IMR-90 (cell line): ENCODE results near the gene CTNNA2. TPM values are rescaled to one million over a fixed set of nuclear protein-coding genes. Genes with fewer than 3 reads are reported as not detected.

Experiments
- ATAC-seq: fragments of 200-7000 bp; cut with Tn5 transposase; 2 replicates; pipeline ENCODE4 v1.9.1; 2020; ENCODE audit warnings: low read depth, mild to moderate bottlenecking, moderate library complexity
- BruUV-seq: library from RNA; stranded (reverse); fragments of 400-500 nt; replicated peaks from 2 replicates; lab custom pipeline; 2021; lab: Mats Ljungman, UMichigan
- CTCF ChIA-PET: fragments of 300-600 bp; formaldehyde crosslinking; extraction: SDS; loops from one replicate; lab custom pipeline; 2021; ENCODE audit warnings: antibody characterized with exemption; lab: Yijun Ruan, JAX
- POLR2A ChIA-PET: fragments of 300-600 bp; sonication (Branson Sonifier 250); formaldehyde crosslinking; loops from one replicate; lab custom pipeline; 2022; ENCODE audit warnings: antibody characterized with exemption; ENCODE audit not compliant: unreplicated experiment; lab: Charles Lee
- DNase-seq: peaks from one replicate; pipeline ENCODE4 v3.0.0; 2013
- H2AFZ ChIP-seq: replicated peaks from 2 replicates; pipeline ENCODE3; 2013; ENCODE audit warnings: low read length, mild to moderate bottlenecking; ENCODE audit not compliant: poor library complexity
- H2AK5ac ChIP-seq: 2 replicates; pipeline ENCODE4 v1.6.1; 2013; ENCODE audit warnings: low read depth, low read length, inconsistent platforms
- H2AK9ac ChIP-seq: replicated peaks from 2 replicates; pipeline ENCODE3; 2013; ENCODE audit warnings: mild to moderate bottlenecking, low read depth, low read length, moderate library complexity; ENCODE audit not compliant: poor library complexity
- H2BK120ac ChIP-seq: 2 replicates; pipeline ENCODE4 v1.6.1; 2013; ENCODE audit warnings: low read depth, low read length, inconsistent platforms
- H2BK15ac ChIP-seq: 3 replicates; pipeline ENCODE4 v1.6.1; 2013; ENCODE audit warnings: low read depth, low read length, inconsistent platforms
- H2BK20ac ChIP-seq: 2 replicates; pipeline ENCODE4 v1.6.1; 2013; ENCODE audit warnings: low read depth, mild to moderate bottlenecking, inconsistent platforms, low read length, moderate library complexity
- H2BK5ac ChIP-seq: 2 replicates; pipeline ENCODE4 v1.6.1; 2013; ENCODE audit warnings: mild to moderate bottlenecking, low read depth, low read length, inconsistent platforms; ENCODE audit not compliant: poor library complexity, severe bottlenecking
- H3K14ac ChIP-seq: replicated peaks from 2 replicates; pipeline ENCODE4 v1.6.1; 2013; ENCODE audit warnings: low read depth, low read length, inconsistent platforms
- H3K18ac ChIP-seq: 2 replicates; pipeline ENCODE4 v1.6.1; 2013; ENCODE audit warnings: low read depth, low read length, control low read depth
- H3K23ac ChIP-seq: 2 replicates; pipeline ENCODE4 v1.6.1; 2013; ENCODE audit warnings: low read depth, low read length, inconsistent platforms
- H3K27ac ChIP-seq: 2 replicates; pipeline ENCODE4 v1.5.1; 2013; ENCODE audit warnings: mild to moderate bottlenecking, control low read depth, low read length; ENCODE audit not compliant: insufficient read depth
- H3K27me3 ChIP-seq: 2 replicates; pipeline ENCODE4 v1.6.1; 2013; ENCODE audit warnings: low read length; ENCODE audit not compliant: control insufficient read depth, insufficient read depth
- H3K36me3 ChIP-seq: 2 replicates; pipeline ENCODE4 v1.6.1; 2013; ENCODE audit warnings: low read length, mixed read lengths; ENCODE audit not compliant: control insufficient read depth, insufficient read depth
- H3K4ac ChIP-seq: 2 replicates; pipeline ENCODE4 v1.6.1; 2013; ENCODE audit warnings: low read depth, low read length, inconsistent platforms
- H3K4me1 ChIP-seq: 2 replicates; pipeline ENCODE4 v1.6.1; 2013; ENCODE audit warnings: low read length, mixed read lengths; ENCODE audit not compliant: control insufficient read depth, insufficient read depth
- H3K4me2 ChIP-seq: 2 replicates; pipeline ENCODE4 v1.6.1; 2013; ENCODE audit warnings: low read depth, mild to moderate bottlenecking, control low read depth, low read length, moderate library complexity
- H3K4me3 ChIP-seq: 2 replicates; pipeline ENCODE4 v1.5.1; 2013; ENCODE audit warnings: low read depth, mild to moderate bottlenecking, control low read depth, low read length, moderate library complexity; ENCODE audit not compliant: insufficient read depth
- H3K56ac ChIP-seq: 2 replicates; pipeline ENCODE4 v1.6.1; 2013; ENCODE audit warnings: low read length, inconsistent platforms; ENCODE audit not compliant: insufficient read depth; ENCODE audit errors: extremely low read depth
- H3K79me1 ChIP-seq, 2 experiments: 2 replicates each; pipeline ENCODE4 v1.6.1; 2013; ENCODE audit warnings: low read length in 2 of 2, inconsistent platforms in 1 of 2, low read depth in 1 of 2
- H3K9ac ChIP-seq: 2 replicates; pipeline ENCODE4 v1.6.1; 2013; ENCODE audit warnings: low read depth, low read length, control low read depth
- H3K9me1 ChIP-seq: 2 replicates; pipeline ENCODE4 v1.6.1; 2013; ENCODE audit warnings: low read length, inconsistent platforms; ENCODE audit not compliant: insufficient read depth
- H3K9me3 ChIP-seq: 2 replicates; pipeline ENCODE4 v1.6.1; 2013; ENCODE audit warnings: low read length; ENCODE audit not compliant: control insufficient read depth, insufficient read depth
- H4K20me1 ChIP-seq: 2 replicates; pipeline ENCODE4 v1.6.1; 2013; ENCODE audit warnings: low read length, inconsistent platforms; ENCODE audit not compliant: insufficient read depth
- H4K5ac ChIP-seq: 2 replicates; pipeline ENCODE4 v1.6.1; 2013; ENCODE audit warnings: mild to moderate bottlenecking, low read depth, low read length, control low read depth
- H4K8ac ChIP-seq, 2 experiments: 2 replicates each; pipeline ENCODE4 v1.6.1; 2013; ENCODE audit warnings: low read depth in 2 of 2, low read length in 2 of 2, control low read depth in 1 of 2, inconsistent platforms in 1 of 2
- H4K91ac ChIP-seq: 2 replicates; pipeline ENCODE4 v1.6.1; 2013; ENCODE audit warnings: low read depth, low read length, inconsistent platforms; ENCODE audit not compliant: insufficient read depth
- BHLHE40 ChIP-seq: fragments of 150-350 bp; IDR thresholded peaks from 2 replicates; pipeline ENCODE4 v1.6.1; 2016; ENCODE audit warnings: mild to moderate bottlenecking, low read depth, low read length
- CEBPB ChIP-seq: IDR thresholded peaks from 2 replicates; pipeline ENCODE4 v1.6.1; 2012; ENCODE audit warnings: low read depth, low read length, improper control_type of control experiment
- CHD1 ChIP-seq: IDR thresholded peaks from 2 replicates; pipeline ENCODE4 v1.6.1; 2012; ENCODE audit warnings: low read depth, low read length, improper control_type of control experiment
- CTCF ChIP-seq: conservative IDR thresholded peaks from 2 replicates; pipeline ENCODE4 v1.5.1; 2012; ENCODE audit warnings: mild to moderate bottlenecking, low read depth, low read length, improper control_type of control experiment
- ELK1 ChIP-seq: fragments of 150-350 bp; IDR thresholded peaks from 2 replicates; pipeline ENCODE4 v1.6.1; 2016; ENCODE audit warnings: low read depth, mild to moderate bottlenecking, low read length, moderate library complexity, borderline replicate concordance
- FOS ChIP-seq: fragments of 150-350 bp; IDR thresholded peaks from 2 replicates; pipeline ENCODE4 v1.6.1; 2016; ENCODE audit warnings: low read depth, low read length
- MAFK ChIP-seq: IDR thresholded peaks from 2 replicates; pipeline ENCODE4 v1.6.1; 2012; ENCODE audit warnings: low read depth, low read length, improper control_type of control experiment
- MAZ ChIP-seq: IDR thresholded peaks from 2 replicates; pipeline ENCODE4 v1.6.1; 2012; ENCODE audit warnings: low read depth, mild to moderate bottlenecking, low read length, improper control_type of control experiment, moderate library complexity, borderline replicate concordance
- MXI1 ChIP-seq: IDR thresholded peaks from 2 replicates; pipeline ENCODE4 v1.6.1; 2012; ENCODE audit warnings: low read depth, mild to moderate bottlenecking, low read length, moderate library complexity, borderline replicate concordance
- NFE2L2 ChIP-seq: fragments of 150-350 bp; IDR thresholded peaks from 2 replicates; pipeline ENCODE4 v1.6.1; 2016; ENCODE audit warnings: low read depth, mild to moderate bottlenecking, low read length
- POLR2A ChIP-seq: IDR thresholded peaks from 2 replicates; pipeline ENCODE4 v1.6.1; 2012; ENCODE audit warnings: mild to moderate bottlenecking, low read depth, low read length
- RAD21 ChIP-seq: IDR thresholded peaks from 2 replicates; pipeline ENCODE4 v1.6.1; 2012; ENCODE audit warnings: low read length, improper control_type of control experiment
- RCOR1 ChIP-seq: IDR thresholded peaks from 2 replicates; pipeline ENCODE4 v1.6.1; 2012; ENCODE audit warnings: mild to moderate bottlenecking, low read length, improper control_type of control experiment; ENCODE audit not compliant: insufficient replicate concordance
- RFX5 ChIP-seq: IDR thresholded peaks from 2 replicates; pipeline ENCODE4 v1.8.0; 2012; ENCODE audit warnings: low read depth, mild to moderate bottlenecking, low read length, moderate library complexity
- SMC3 ChIP-seq: fragments of 150-350 bp; IDR thresholded peaks from 2 replicates; pipeline ENCODE4 v1.6.1; 2016; ENCODE audit warnings: low read depth, mild to moderate bottlenecking, antibody characterized with exemption, low read length, moderate library complexity
- USF2 ChIP-seq: fragments of 150-350 bp; IDR thresholded peaks from 2 replicates; pipeline ENCODE4 v1.6.1; 2017; ENCODE audit warnings: mild to moderate bottlenecking, antibody characterized with exemption, low read length, low read depth
- WGBS, 2 experiments: methylation state at CpG; one replicate each; pipeline versions ENCODE4 v1.1.5 to v1.1.7; 2013; ENCODE audit warnings: missing lambda C conversion rate in 2 of 2; ENCODE audit not compliant: insufficient read length in 1 of 2; ENCODE audit errors: extremely low coverage in 2 of 2; 5-methylcytosine and 5-hydroxymethylcytosine counted together
- dilution Hi-C: fragments of 300-500 bp; cut with HindIII; formaldehyde crosslinking; loops from one replicate; pipeline ENCODE4 v1.14.3; 2018; ENCODE audit warnings: low sequenced_read_pairs; ENCODE audit not compliant: unreplicated experiment
- in situ Hi-C: fragments of 300-500 bp; cut with MboI; formaldehyde crosslinking; loops from 3 replicates; pipeline ENCODE4 v1.14.3; 2019; ENCODE audit warnings: low sequenced_read_pairs, inconsistent platforms, mixed read lengths
- intact Hi-C: fragments of 100-400 bp; cut with micrococcal nuclease; formaldehyde crosslinking; loops from 2 replicates; pipeline ENCODE4 v1.10.0; 2022
- polyA plus RNA-seq, 3 experiments: library from polyadenylated mRNA; depleted of rRNA; stranded (reverse); fragments of >200 nt; gene quantifications; 2 replicates each; pipeline ENCODE4 v1.2.3, GENCODE V29; 2012; ENCODE audit warnings: low replicate concordance in 1 of 3
- total RNA-seq: library from RNA; depleted of rRNA; stranded (reverse); fragments of >200 nt; gene quantifications from 2 replicates; pipeline ENCODE4 v1.2.3, GENCODE V29; 2012

The CTNNA2 gene
- total and polyA plus RNA-seq, 2 of the 4 experiments (the other 2 are of a cell fraction) = not detected

GRCh38 chr2:79585701-79586433 lies 73.0 kb downstream of the CTNNA2 start:
- Histone ChIP-seq H3K27me3 (no peaks in the 10 kb centered on the region), H3K79me1 (no peaks in the 10 kb centered on the region), H3K4me3 (no peak overlapping the region), H2AK9ac (no peak overlapping the region), H4K8ac (no peak overlapping the region), H4K5ac (no peak overlapping the region), H4K20me1 (no peaks in the 10 kb centered on the region), H3K9me3 (0 out of 2 replicates have a peak, but pooled peaks cover 3% of the 10 kb centered on the region), H2BK5ac (no peak overlapping the region), H3K23ac (no peak overlapping the region), H3K14ac (no peak overlapping the region), H3K4ac (no peak overlapping the region), H2AFZ (no peak overlapping the region), H3K27ac (no peak overlapping the region), H2BK120ac (no peak overlapping the region), H3K36me3 (no peaks in the 10 kb centered on the region), H2BK15ac (no peak overlapping the region), H3K4me2 (no peak overlapping the region), H3K18ac (no peak overlapping the region), H3K56ac (no peak overlapping the region), H3K9ac (no peak overlapping the region), H4K91ac (no peak overlapping the region), H2BK20ac (no peak overlapping the region), H2AK5ac (no peak overlapping the region), H3K4me1 (no peaks in the 10 kb centered on the region), H3K9me1 (no peaks in the 10 kb centered on the region)
- TF ChIP-seq FOS = no peak
- TF ChIP-seq BHLHE40 = no peak
- TF ChIP-seq CEBPB = no peak
- TF ChIP-seq MXI1 = no peak
- TF ChIP-seq CHD1 = no peak
- TF ChIP-seq ELK1 = no peak
- TF ChIP-seq USF2 = no peak
- no peak for TF ChIP-seq MAZ
- TF ChIP-seq NFE2L2 = no peak
- TF ChIP-seq SMC3 = no peak
- TF ChIP-seq POLR2A = no peak
- TF ChIP-seq RFX5 = no peak
- no peak for TF ChIP-seq RCOR1
- no peak for TF ChIP-seq RAD21
- no peak for TF ChIP-seq CTCF
- TF ChIP-seq MAFK = no peak
- dilution Hi-C loops = no loop called here
- intact Hi-C loops = no loop called here
- POLR2A ChIA-PET = no interaction called here
- DNase-seq (peak; percentile 10), ATAC-seq (no peak)
- WGBS, 2 experiments = no CpG with 5 or more reads among the region's 11 CpGs
- in situ Hi-C loops = no loop called here
- BruUV-seq = no TSS peak
- CTCF ChIA-PET = no interaction called here
